NOMO-1 treated with DMSO at 0.1 percent for 48 hours (cell line): ENCODE data around the gene RPS17.

Source experiments
- DNase-seq: peaks from one replicate; lab custom pipeline; 2025; ENCODE audit not compliant: unreplicated experiment; lab: John Stamatoyannopoulos, UW

RPS17 gene

DNA sequence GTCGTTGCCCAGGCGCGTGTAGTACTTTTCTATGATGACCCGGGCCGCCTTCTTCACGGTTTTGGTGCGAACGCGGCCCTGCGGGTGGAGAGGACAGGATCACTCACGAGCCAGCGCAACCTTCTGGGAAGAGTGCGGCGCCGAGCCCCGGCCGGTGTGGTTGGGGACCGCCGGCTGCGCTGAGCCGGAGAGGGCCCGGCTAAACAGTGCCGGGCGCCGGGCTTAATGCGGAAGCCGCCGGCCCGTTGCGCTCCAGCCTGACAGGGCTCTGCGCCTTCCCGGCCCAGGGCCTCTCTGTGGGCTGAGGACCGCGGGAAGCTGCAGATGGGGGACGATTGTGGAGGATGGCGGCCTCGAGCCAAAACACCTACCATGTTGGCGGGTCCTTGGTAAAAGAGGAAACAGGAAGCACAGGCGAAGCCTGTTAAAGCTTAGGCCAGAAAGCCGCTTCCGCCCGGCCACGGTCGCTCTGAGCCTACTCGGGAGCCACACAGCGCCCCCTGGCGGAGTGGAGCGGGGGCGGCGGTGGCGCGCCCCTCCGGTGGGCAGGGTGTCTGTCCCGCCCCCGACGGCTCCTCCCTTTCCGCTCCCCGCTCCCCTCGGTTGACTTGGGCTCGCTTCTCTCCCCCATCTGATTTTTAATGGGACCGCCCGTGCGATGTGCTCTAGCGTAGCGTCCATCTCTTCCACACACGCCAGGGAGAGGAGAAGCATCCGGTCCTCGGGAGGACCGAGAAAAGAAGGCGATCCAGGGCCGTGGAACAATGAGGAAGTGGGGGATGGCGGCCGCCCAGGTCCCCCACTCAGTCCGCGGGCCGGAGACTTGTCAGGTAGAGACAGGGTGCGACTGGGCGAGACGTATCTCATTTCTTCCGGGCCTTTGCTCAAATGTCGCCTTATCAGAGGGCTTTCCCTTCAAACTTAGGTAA is at the start of gene RPS17:
Gene RPS17, minus strand, starts transcription at position 403 of the 929 bp plus-strand sequence. Its CDS starts 29 bp downstream, at position 374.
- DNase-seq, result no peak

- DNase-seq, result no peak
Measured at GRCh38 chr15:82587805-82588204, 47.5 kb upstream of the RPS17 start.

- peak; percentile 6 for DNase-seq
Measured at GRCh38 chr15:82585072-82585471, 44.8 kb upstream of the RPS17 start.

GRCh38 chr15:82580713-82581112 is 40.5 kb upstream of the RPS17 start:
- no peak for DNase-seq

DNA sequence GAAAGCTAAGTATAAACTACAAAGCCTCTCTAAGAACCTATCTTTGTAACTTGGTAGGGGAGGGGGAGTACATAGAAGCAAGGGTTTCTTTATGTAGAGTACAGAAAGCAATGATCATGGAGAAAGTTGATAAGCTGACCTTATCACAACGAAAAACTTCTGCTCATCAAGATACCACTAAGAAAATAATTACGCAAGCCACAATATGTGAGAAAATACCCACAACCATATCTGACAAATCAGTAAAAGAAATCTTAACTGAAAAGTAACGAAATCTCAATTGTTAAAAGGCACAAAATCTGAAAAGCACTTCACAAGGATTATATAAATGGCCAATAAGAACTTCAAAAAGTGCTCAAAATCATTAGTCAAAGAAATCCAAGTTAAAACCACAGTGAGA is 35.1 kb upstream of the RPS17 start:
- DNase-seq, result no peak

DNA sequence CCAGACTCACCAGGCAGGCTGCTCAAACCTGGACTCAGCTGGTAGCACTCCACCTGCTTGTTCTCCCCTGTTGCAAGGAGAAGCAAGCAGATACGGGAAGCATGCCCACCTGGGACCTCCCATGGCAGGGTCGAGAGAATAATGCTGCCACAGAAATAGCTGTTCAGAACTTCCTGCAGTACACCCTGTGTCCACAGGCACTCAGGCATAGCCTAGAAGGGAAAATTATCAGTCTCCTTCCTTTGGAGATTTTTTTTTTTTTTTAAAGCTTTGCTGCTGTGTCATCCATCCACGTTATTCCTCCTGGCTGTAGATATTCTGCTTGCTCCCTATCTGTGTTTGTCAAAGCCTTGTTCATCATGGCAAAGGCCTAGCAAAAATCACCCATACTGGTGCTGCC is 32.7 kb upstream of the RPS17 start:
- no peak for DNase-seq

DNA sequence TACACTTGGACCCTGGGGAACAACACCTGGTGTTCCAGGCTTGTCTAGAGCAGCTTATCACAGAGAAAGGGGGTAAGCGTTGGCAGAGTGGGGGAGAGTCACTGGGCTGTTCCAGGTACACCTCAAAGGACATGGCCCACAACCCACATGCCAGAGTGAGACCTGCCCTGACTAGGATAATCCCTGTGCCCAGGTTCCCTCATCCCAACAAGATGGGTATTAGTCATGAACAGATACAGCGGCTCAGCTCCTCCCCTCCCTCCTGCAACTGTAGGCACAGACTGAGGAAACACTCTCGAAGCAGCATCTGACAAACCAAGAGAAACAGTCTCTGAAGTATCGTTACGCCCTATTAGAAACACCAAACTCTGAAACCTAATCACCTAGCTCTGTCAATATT is 32.1 kb upstream of the RPS17 start:
- no peak for DNase-seq

GRCh38 chr15:82571722-82572222 is 31.5 kb upstream of the RPS17 start:
- DNase-seq, result no peak

- DNase-seq, result no peak
Measured at GRCh38 chr15:82570721-82571508, 30.7 kb upstream of the RPS17 start.

DNA sequence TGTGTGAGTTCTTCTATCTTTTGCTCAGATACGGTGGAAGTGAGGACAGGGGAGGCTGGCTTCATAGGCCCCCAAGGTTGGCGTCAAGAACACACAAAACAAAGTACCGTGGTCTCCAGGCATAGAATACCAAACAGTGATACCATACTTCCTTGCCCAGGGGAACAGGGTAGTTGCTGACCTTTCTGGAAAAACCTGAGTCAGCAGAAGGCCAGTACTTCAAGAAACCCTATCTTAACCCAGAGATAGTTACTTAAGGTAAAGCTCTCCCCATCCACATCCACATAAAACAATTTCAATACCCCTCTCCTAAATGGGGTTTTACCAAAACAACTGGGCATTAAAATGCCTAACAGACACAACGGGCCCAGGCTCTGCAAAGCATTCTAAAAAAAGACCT is 29.6 kb upstream of the RPS17 start:
- no peak for DNase-seq

DNA sequence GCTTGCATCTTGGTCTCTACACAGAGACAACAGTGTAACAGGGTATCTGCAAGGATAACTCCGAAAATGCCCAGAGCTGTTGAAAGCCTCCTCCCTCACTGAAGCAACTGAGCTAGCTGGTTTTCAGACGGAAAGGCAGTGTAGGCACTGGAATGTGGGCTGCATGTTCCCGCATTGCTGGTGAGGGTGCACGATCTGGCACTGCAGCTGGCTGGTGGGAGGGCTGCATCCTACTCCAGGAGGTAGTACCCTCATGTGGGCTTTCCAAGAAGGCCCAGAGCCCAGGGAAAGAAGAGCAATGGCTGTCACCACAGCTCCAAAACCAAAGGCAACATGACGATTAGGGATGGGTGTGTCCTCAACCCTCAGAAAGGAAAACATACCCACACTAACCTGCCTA is 28.7 kb upstream of the RPS17 start:
- no peak for DNase-seq

- DNase-seq, result no peak
Measured at GRCh38 chr15:82567661-82568060, 27.4 kb upstream of the RPS17 start.

GRCh38 chr15:82566690-82567089 is 26.4 kb upstream of the RPS17 start:
- DNase-seq, result no peak

DNA sequence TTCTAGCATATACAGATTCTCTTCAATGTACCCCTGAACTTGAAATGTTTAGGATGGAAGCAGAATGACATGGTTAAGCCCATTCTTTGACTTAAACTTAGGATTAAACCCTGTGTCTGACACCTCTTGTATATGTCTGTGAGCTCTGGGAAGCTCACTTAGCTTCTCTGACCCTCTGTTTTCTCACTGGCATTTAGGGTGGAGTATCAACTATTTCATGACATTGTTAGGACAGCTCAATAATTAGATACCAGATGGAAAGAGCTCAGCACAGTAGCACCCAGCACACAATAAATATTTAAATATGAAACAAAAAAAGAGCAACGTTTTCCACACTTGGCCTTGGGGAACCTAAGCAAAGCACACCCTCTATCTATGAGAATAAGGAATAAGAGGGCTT is 18.2 kb upstream of the RPS17 start:
- DNase-seq, result no peak

- DNase-seq, result no peak
Measured at GRCh38 chr15:82556315-82557035, 16.2 kb upstream of the RPS17 start.

- DNase-seq, result no peak
Measured at GRCh38 chr15:82554849-82555248, 14.6 kb upstream of the RPS17 start.

DNA sequence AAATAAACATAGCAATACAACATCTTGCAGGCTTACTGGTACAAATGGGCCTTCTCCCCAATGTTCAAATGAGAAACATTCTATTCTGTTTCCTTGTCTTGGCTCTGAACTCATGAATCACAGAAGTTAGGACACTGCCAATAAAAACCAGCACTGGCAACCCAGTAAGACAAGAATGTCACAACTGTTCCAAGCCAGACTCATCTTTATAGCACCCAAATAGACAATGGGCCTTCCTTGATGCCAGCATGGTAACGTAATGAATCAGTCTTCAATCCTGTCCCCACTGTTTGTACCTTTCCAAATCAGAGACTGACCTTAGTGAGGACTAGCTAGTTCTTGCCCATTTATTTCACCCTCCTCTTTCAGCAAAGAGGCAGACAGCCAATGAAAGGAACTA is 14.1 kb upstream of the RPS17 start:
- DNase-seq, result no peak

DNA sequence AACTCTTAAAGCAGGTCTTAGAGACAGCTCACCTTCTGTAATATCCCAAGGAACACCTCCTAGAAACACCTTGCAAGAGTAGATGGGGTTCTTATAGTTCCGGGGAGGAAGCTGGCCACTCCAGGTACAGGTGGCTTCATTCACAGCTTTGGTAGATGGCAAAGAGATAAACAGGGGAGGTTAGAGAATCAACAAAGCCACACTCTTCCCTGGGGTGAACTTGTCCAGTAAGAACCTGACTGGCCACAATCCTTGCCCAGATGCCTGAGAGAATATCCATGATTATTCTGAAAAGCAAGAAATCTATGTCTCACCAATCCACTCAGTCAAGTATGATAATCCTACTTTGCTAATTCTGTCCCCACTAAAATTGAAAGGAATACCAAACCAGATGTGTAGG is 13.6 kb upstream of the RPS17 start:
- DNase-seq, result no peak

GRCh38 chr15:82552861-82553260 is 12.6 kb upstream of the RPS17 start:
- no peak for DNase-seq

GRCh38 chr15:82551646-82552247 is 11.5 kb upstream of the RPS17 start:
- DNase-seq, result no peak

- no peak for DNase-seq
Measured at GRCh38 chr15:82549199-82549665, 9.0 kb upstream of the RPS17 start.
